NB4 (cell line): ENCODE results near the gene ZNF644.

Source experiments
- POLR2A ChIP-seq: IDR thresholded peaks from 2 replicates; pipeline ENCODE4 v1.6.1; 2011; ENCODE audit warnings: mild to moderate bottlenecking; ENCODE audit not compliant: insufficient read length; ENCODE audit errors: extremely low read depth
- TF ChIP-seq, protein P1 (sequence below): IDR thresholded peaks from one replicate; pipeline ENCODE4 v1.5.1; 2012; ENCODE audit warnings: low read depth, low read length

DNA sequence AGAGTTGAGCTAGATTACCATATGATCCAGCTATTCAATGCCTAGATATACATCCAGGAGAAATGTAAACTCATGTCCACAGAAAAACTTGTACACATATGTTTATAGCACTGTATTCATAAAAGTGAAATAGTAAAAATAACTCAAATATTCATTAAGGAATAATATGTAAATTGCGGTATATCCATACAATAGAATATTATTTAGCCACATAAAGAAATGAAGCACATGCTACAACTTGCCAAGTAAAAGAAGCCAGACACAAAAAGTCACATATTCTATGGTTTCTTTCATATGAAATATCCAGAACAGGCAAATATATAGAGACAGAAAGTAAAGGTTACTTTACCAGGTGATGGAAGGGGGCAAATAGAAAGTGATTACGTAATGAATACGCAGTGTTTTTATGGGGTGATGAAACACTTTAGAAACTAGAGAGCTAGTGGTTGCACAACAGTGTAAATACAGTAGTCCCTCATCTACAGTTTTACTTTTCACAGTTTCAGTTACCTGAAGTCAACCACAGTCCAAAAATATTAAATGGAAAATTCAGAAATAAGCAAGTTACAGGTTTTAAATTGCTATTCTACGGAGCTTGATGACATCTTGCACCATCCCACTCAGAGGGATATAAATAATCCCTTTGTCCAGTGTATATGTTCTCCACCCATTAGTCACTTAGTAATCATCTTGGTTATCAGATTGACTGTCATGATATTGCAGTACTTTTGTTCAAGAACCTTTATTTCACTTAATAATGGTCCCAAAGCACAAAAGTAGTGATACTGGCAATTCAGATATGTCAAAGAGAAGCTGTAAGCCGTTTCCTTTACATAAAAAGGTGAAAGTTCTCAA is 62.3 kb downstream of the ZNF644 start:
- TF ChIP-seq POLR2A = no peak
- TF ChIP-seq, protein P1, sequence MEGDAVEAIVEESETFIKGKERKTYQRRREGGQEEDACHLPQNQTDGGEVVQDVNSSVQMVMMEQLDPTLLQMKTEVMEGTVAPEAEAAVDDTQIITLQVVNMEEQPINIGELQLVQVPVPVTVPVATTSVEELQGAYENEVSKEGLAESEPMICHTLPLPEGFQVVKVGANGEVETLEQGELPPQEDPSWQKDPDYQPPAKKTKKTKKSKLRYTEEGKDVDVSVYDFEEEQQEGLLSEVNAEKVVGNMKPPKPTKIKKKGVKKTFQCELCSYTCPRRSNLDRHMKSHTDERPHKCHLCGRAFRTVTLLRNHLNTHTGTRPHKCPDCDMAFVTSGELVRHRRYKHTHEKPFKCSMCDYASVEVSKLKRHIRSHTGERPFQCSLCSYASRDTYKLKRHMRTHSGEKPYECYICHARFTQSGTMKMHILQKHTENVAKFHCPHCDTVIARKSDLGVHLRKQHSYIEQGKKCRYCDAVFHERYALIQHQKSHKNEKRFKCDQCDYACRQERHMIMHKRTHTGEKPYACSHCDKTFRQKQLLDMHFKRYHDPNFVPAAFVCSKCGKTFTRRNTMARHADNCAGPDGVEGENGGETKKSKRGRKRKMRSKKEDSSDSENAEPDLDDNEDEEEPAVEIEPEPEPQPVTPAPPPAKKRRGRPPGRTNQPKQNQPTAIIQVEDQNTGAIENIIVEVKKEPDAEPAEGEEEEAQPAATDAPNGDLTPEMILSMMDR = no peak
